Endothelial cell of umbilical vein (primary cell): ENCODE data around the gene LLPH. TPM values are rescaled to one million over a fixed set of nuclear protein-coding genes. Genes with fewer than 3 reads are reported as not detected.
A peak's percentile ranks its signal among the peaks of the same experiment; 100 is the strongest.

ENCODE experiments used
- BruUV-seq: library from RNA; stranded (reverse); fragments of 400-500 nt; replicated peaks from 2 replicates; lab custom pipeline; 2021; lab: Mats Ljungman, UMichigan
- CTCF ChIA-PET: fragments of 300-600, 350-600 bp; sonication (Branson Sonifier 250); formaldehyde crosslinking; loops from one replicate; lab custom pipeline; 2021; ENCODE audit warnings: antibody characterized with exemption, inconsistent platforms; lab: Charles Lee
- POLR2A ChIA-PET: fragments of 300-600, 350-600 bp; sonication (Branson Sonifier 250); formaldehyde crosslinking; loops from one replicate; lab custom pipeline; 2021; ENCODE audit warnings: antibody characterized with exemption, inconsistent platforms; lab: Charles Lee
- DNase-seq: peaks from one replicate; pipeline ENCODE4 v3.0.0-alpha.2; 2011; ENCODE audit warnings: low read depth, low spot score
- FAIRE-seq: peaks from 2 replicates; lab custom pipeline; 2011; peaks lifted over from hg19 to GRCh38; lab: Jason Lieb, UNC
- H2AFZ ChIP-seq: 2 replicates; pipeline ENCODE4 v1.6.0; 2012; ENCODE audit warnings: low read depth, low read length, control low read depth, inconsistent platforms
- H3K27ac ChIP-seq: 2 replicates; pipeline ENCODE4 v1.5.1; 2011; ENCODE audit warnings: low read depth, mild to moderate bottlenecking, control low read depth, low read length, moderate library complexity; ENCODE audit not compliant: insufficient read depth
- H3K27me3 ChIP-seq, 2 experiments: 2 replicates each; pipeline versions ENCODE4 v1.6.0 to v1.6.1; 2011; ENCODE audit warnings: low read length in 2 of 2, mixed read lengths in 1 of 2; ENCODE audit not compliant: control insufficient read depth in 2 of 2, insufficient read depth in 2 of 2
- H3K36me3 ChIP-seq, 2 experiments: 2 replicates in 1 of 2; 3 replicates in 1 of 2; pipeline ENCODE4 v1.5.1; 2011; ENCODE audit warnings: low read length in 2 of 2, mild to moderate bottlenecking in 1 of 2, moderate library complexity in 1 of 2; ENCODE audit not compliant: control insufficient read depth in 2 of 2, insufficient read depth in 2 of 2; ENCODE audit errors: extremely low read depth in 1 of 2
- H3K4me1 ChIP-seq: 3 replicates; pipeline ENCODE4 v1.5.1; 2011; ENCODE audit warnings: mild to moderate bottlenecking, low read length; ENCODE audit not compliant: control insufficient read depth, insufficient read depth; ENCODE audit errors: extremely low read depth
- H3K4me2 ChIP-seq: 2 replicates; pipeline ENCODE4 v1.6.1; 2011; ENCODE audit warnings: low read length, control low read depth, mixed read lengths; ENCODE audit not compliant: insufficient read depth
- H3K4me3 ChIP-seq, 3 experiments: fragments of 200-600 bp in 1 of 3; sonication (generic), shearing (Covaris generic) in 1 of 3; replicated peaks in 1 of 3; 2 replicates each; pipeline ENCODE4 v1.5.1; 2011 to 2016; ENCODE audit warnings: control low read depth in 3 of 3, low read length in 3 of 3, mild to moderate bottlenecking in 2 of 3, inconsistent platforms in 1 of 3, low read depth in 1 of 3, moderate library complexity in 1 of 3; ENCODE audit not compliant: insufficient read depth in 1 of 3
- H3K79me2 ChIP-seq: 2 replicates; pipeline ENCODE4 v1.6.0; 2012; ENCODE audit warnings: low read length, inconsistent platforms; ENCODE audit not compliant: control insufficient read depth, insufficient read depth
- H3K9ac ChIP-seq: replicated peaks from 2 replicates; pipeline ENCODE3; 2011; ENCODE audit warnings: low read length, control low read depth; ENCODE audit not compliant: insufficient read depth; ENCODE audit errors: extremely low read depth
- H3K9me1 ChIP-seq: replicated peaks from 3 replicates; pipeline ENCODE4 v1.6.0; 2011; ENCODE audit warnings: mild to moderate bottlenecking, low read length; ENCODE audit not compliant: control insufficient read depth, insufficient read depth; ENCODE audit errors: extremely low read depth
- H3K9me3 ChIP-seq: replicated peaks from 2 replicates; pipeline ENCODE4 v1.5.1; 2012; ENCODE audit warnings: low read length, inconsistent platforms; ENCODE audit not compliant: control insufficient read depth, insufficient read depth
- H4K20me1 ChIP-seq: replicated peaks from 2 replicates; pipeline ENCODE3; 2011; ENCODE audit warnings: mild to moderate bottlenecking, low read length; ENCODE audit not compliant: control insufficient read depth, insufficient read depth; ENCODE audit errors: extremely low read depth
- CTCF ChIP-seq, 2 donors: IDR thresholded peaks; 1 replicate in 1 of 2; 2 replicates in 1 of 2; pipeline ENCODE4 v1.5.1; 2011; ENCODE audit warnings: low read length in 2 of 2, mild to moderate bottlenecking in 2 of 2, moderate library complexity in 2 of 2, control low read depth in 1 of 2, inconsistent platforms in 1 of 2, low read depth in 1 of 2; ENCODE audit not compliant: insufficient read depth in 1 of 2; ENCODE audit errors: extremely low read depth in 1 of 2
- EZH2 ChIP-seq: IDR thresholded peaks from 2 replicates; pipeline ENCODE4 v1.6.1; 2012; ENCODE audit warnings: borderline replicate concordance, low read depth, mild to moderate bottlenecking, moderate library complexity, low read length, inconsistent platforms; ENCODE audit not compliant: severe bottlenecking
- FOS ChIP-seq: IDR thresholded peaks from 2 replicates; pipeline ENCODE4 v1.6.1; 2011; ENCODE audit warnings: mild to moderate bottlenecking, low read length, moderate library complexity, borderline replicate concordance; ENCODE audit not compliant: insufficient read depth
- GATA2 ChIP-seq: IDR thresholded peaks from 2 replicates; pipeline ENCODE4 v1.7.0; 2011; ENCODE audit warnings: low read depth, mild to moderate bottlenecking, moderate library complexity, mixed read lengths, low read length; ENCODE audit not compliant: insufficient read length, insufficient read depth
- JUN ChIP-seq: IDR thresholded peaks from 2 replicates; pipeline ENCODE4 v1.6.1; 2011; ENCODE audit warnings: borderline replicate concordance, low read depth; ENCODE audit not compliant: insufficient read length, insufficient read depth
- MAX ChIP-seq: IDR thresholded peaks from 2 replicates; pipeline ENCODE4 v1.6.1; 2011; ENCODE audit not compliant: insufficient read depth, insufficient read length
- MYC ChIP-seq: IDR thresholded peaks from one replicate; pipeline ENCODE4 v1.6.1; 2011; ENCODE audit warnings: mild to moderate bottlenecking, low read depth, low read length
- POLR2A ChIP-seq: IDR thresholded peaks from 2 replicates; pipeline ENCODE4 v1.6.1; 2012; ENCODE audit warnings: low read depth, mild to moderate bottlenecking, control low read depth, low read length
- POLR2AphosphoS5 ChIP-seq: IDR thresholded peaks from 2 replicates; pipeline ENCODE4 v1.6.1; 2012; ENCODE audit warnings: low read depth, mild to moderate bottlenecking, control low read depth, low read length, moderate library complexity; ENCODE audit not compliant: insufficient read depth
- dilution Hi-C: fragments of 300-500 bp; cut with MboI; formaldehyde crosslinking; loops from one replicate; pipeline ENCODE4 v1.15.0; 2019; ENCODE audit warnings: low sequenced_read_pairs; ENCODE audit not compliant: extremely low pct_ligation_motif_present
- intact Hi-C: fragments of 100-400 bp; cut with micrococcal nuclease; formaldehyde crosslinking; loops from one replicate; pipeline ENCODE4 v1.10.0; 2022
- polyA plus RNA-seq, 4 experiments: library from polyadenylated mRNA; depleted of rRNA in 3 of 4; stranded (reverse) in 3 of 4; unstranded in 1 of 4; fragments of >200 nt; gene quantifications; 2 replicates each; pipeline versions ENCODE4 v1.2.1 to v1.2.3, GENCODE V29; 2011 to 2012; ENCODE audit warnings: missing spikeins in 1 of 4
- total RNA-seq: library from RNA; stranded (reverse); gene quantifications from 2 replicates; pipeline ENCODE4 v1.2.3, GENCODE V29; 2021

Gene LLPH
- total and polyA plus RNA-seq, 2 donors (not counting 3 experiments of a cell fraction or from before 2014, with no cell fraction given): 4.0 to 34.0 TPM

GRCh38 chr12:66066929-66067523 is 63.5 kb downstream of the LLPH start:
- BruUV-seq: no TSS peak
- dilution Hi-C loops (no loop called here), intact Hi-C loops (no loop called here)
- no peaks in the 10 kb centered on the region for H3K9me1 ChIP-seq
- H3K79me2 ChIP-seq: no peaks in the 10 kb centered on the region
- no peak overlapping the region for H3K9ac ChIP-seq
- no peak overlapping the region for H3K4me3 ChIP-seq
- POLR2A ChIA-PET: no interaction called here
- CTCF ChIA-PET: interaction anchor here (1.1 kb wide), 1 partner anchor 118 kb away, joined by 3 read pairs; no protein-coding TSS in a partner anchor
- H3K27ac ChIP-seq: no peak overlapping the region
- H3K4me2 ChIP-seq: no peak overlapping the region
- no peaks in the 10 kb centered on the region for H3K9me3 ChIP-seq
- H3K27me3 ChIP-seq: peaks cover 2% of the 10 kb centered on the region in 2 experiments
- peak; percentile 12 for FAIRE-seq
- peaks cover 1% of the 10 kb centered on the region for H3K4me1 ChIP-seq
- H4K20me1 ChIP-seq: no peaks in the 10 kb centered on the region
- DNase-seq: no peak
- no peak overlapping the region for H2AFZ ChIP-seq
- TF ChIP-seq JUN (no peak), MYC (no peak), FOS (no peak), GATA2 (no peak), POLR2AphosphoS5 (no peak), EZH2 (no peak), MAX (no peak), POLR2A (no peak), CTCF (IDR thresholded peaks at IDR 0.05; ENCODE audit: extremely low read depth in 1 of 2, insufficient read depth in 1 of 2, low read depth in 1 of 2, low read length in 2 of 2) (no peak)
- H3K36me3 ChIP-seq: no peaks in the 10 kb centered on the region

Other genes with a start within 250 kb of the LLPH start
- 74.1 and 78.1 TPM in 2 replicates for gene TMBIM4, start 39.2 kb upstream of the LLPH start, total RNA-seq
- 363 and 370 TPM in 2 replicates for gene TMBIM4, start 39.2 kb upstream of the LLPH start, polyA plus RNA-seq
- gene IRAK3, start 58.5 kb upstream of the LLPH start, total RNA-seq: 7.4 and 8.5 TPM in 2 replicates
- gene IRAK3, start 58.5 kb upstream of the LLPH start, polyA plus RNA-seq: 2.0 and 2.3 TPM in 2 replicates
- 3.4 and 4.0 TPM in 2 replicates for gene HELB, start 171.7 kb upstream of the LLPH start, total RNA-seq
- 0.48 and 0.75 TPM in 2 replicates for gene HELB, start 171.7 kb upstream of the LLPH start, polyA plus RNA-seq